Stomach (tissue), 4 donors: Measurements from ENCODE around the gene XIAP.

ENCODE experiments used
- EP300 ChIP-seq: sonication (generic); formaldehyde crosslinking; IDR thresholded peaks from one replicate; pipeline ENCODE4 v1.6.1; 2017; ENCODE audit warnings: antibody characterized with exemption
- POLR2A ChIP-seq, 4 donors: fragments of 450-650 bp; IDR thresholded peaks; one replicate each; pipeline ENCODE4 v1.6.1; 2016; ENCODE audit warnings: antibody characterized with exemption in 4 of 4, control low read depth in 2 of 4, mild to moderate bottlenecking in 1 of 4, moderate library complexity in 1 of 4
- POLR2AphosphoS5 ChIP-seq, 3 donors: sonication (generic); formaldehyde crosslinking; IDR thresholded peaks; one replicate each; pipeline ENCODE4 v1.6.1; 2016; ENCODE audit warnings: antibody characterized with exemption in 3 of 3
- TF ChIP-seq, protein P1 (sequence below), 7 experiments: fragments of 450-650 bp in 4 of 7; fragments of 200-600 bp in 3 of 7; sonication (generic) in 3 of 7; IDR thresholded peaks; one replicate each; pipeline ENCODE4 v1.5.1; 2016 to 2019; ENCODE audit warnings: antibody characterized with exemption in 7 of 7, control low read depth in 2 of 7, mild to moderate bottlenecking in 1 of 7

DNA sequence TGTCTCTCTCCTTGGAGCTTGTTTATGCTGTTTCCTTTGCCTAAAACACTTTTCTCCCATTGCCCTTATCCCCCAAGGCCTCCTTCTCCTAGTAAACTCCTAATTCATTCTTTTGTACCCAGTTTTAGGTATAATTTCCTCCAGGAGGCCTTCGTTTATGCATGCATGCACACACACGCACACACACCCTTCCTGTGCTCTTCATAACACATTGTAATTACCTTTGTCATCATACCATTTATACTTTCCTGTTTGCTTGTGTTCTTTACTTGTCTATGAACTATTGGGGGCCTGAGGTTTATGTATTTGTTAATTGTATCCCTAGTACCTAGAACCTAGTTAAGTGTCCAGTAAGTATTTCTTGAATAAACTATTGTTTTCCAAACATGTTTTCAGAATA is 45.5 kb downstream of the XIAP start:
- TF ChIP-seq, protein P1, sequence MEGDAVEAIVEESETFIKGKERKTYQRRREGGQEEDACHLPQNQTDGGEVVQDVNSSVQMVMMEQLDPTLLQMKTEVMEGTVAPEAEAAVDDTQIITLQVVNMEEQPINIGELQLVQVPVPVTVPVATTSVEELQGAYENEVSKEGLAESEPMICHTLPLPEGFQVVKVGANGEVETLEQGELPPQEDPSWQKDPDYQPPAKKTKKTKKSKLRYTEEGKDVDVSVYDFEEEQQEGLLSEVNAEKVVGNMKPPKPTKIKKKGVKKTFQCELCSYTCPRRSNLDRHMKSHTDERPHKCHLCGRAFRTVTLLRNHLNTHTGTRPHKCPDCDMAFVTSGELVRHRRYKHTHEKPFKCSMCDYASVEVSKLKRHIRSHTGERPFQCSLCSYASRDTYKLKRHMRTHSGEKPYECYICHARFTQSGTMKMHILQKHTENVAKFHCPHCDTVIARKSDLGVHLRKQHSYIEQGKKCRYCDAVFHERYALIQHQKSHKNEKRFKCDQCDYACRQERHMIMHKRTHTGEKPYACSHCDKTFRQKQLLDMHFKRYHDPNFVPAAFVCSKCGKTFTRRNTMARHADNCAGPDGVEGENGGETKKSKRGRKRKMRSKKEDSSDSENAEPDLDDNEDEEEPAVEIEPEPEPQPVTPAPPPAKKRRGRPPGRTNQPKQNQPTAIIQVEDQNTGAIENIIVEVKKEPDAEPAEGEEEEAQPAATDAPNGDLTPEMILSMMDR (IDR thresholded peaks at IDR 0.05) = no peak
- TF ChIP-seq POLR2A (IDR thresholded peaks at IDR 0.05) (no peak), POLR2AphosphoS5 (IDR thresholded peaks at IDR 0.05) (no peak), EP300 (no peak)
